WERI-Rb-1 (cell line): Measurements from ENCODE around the gene EIF1AD.

ENCODE experiments used
- DNase-seq: peaks from one replicate; pipeline ENCODE4 v3.0.0-alpha.2; 2020
- H3K27ac ChIP-seq: fragments of 250-450 bp; sonication (Bioruptor Pico); 2 replicates; pipeline ENCODE4 v1.5.1; 2020; ENCODE audit warnings: mild to moderate bottlenecking, moderate library complexity
- H3K27me3 ChIP-seq: fragments of 250-450 bp; sonication (Bioruptor Pico); 2 replicates; pipeline ENCODE4 v1.5.1; 2021; ENCODE audit warnings: mild to moderate bottlenecking, low read depth, moderate library complexity; ENCODE audit not compliant: insufficient read depth, severe bottlenecking
- H3K36me3 ChIP-seq: fragments of 250-450 bp; sonication (Bioruptor Pico); 2 replicates; pipeline ENCODE4 v1.5.1; 2020; ENCODE audit warnings: mild to moderate bottlenecking, moderate library complexity
- H3K4me3 ChIP-seq: 2 replicates; pipeline ENCODE4 v1.5.1; 2011; ENCODE audit warnings: low read depth, mild to moderate bottlenecking, control low read depth, low read length
- H3K9me3 ChIP-seq: fragments of 250-450 bp; sonication (Bioruptor Pico); 2 replicates; pipeline ENCODE4 v1.5.1; 2021; ENCODE audit warnings: mild to moderate bottlenecking, moderate library complexity; ENCODE audit not compliant: severe bottlenecking
- CTCF ChIP-seq: IDR thresholded peaks from 2 replicates; pipeline ENCODE4 v1.5.1; 2011; ENCODE audit warnings: low read depth, mild to moderate bottlenecking, control low read depth, inconsistent platforms, low read length

The EIF1AD gene

DNA sequence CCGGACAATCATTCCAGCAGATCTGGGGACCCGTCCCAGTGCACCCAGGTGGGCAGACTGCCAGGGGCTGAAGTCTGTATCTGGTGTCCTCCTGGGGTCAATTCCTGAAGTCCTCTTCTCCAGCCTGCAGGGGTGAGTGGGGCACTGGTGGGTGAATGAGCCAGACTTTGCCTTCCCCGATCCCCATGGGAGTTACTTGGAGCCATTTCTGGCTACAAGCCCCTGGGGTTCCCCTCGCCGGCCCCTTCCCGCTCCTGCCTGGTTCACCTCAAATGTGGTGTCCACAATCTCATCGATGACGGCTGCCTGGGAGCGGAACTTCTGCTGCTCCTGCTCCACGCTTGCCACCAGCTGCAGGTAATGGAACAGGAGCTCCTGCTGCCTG lies 14.8 kb upstream of the EIF1AD start:
- Histone ChIP-seq H3K27me3 (no peaks in the 10 kb centered on the region), H3K36me3 (no peaks in the 10 kb centered on the region), H3K27ac (no peak overlapping the region), H3K9me3 (no peaks in the 10 kb centered on the region), H3K4me3 (no peak overlapping the region)
- no peak for DNase-seq
- TF ChIP-seq CTCF: no peak

- DNase-seq: no peak
- H3K4me3 ChIP-seq: no peak overlapping the region
Measured at GRCh38 chr11:66015936-66016792, 14.2 kb upstream of the EIF1AD start.

DNA sequence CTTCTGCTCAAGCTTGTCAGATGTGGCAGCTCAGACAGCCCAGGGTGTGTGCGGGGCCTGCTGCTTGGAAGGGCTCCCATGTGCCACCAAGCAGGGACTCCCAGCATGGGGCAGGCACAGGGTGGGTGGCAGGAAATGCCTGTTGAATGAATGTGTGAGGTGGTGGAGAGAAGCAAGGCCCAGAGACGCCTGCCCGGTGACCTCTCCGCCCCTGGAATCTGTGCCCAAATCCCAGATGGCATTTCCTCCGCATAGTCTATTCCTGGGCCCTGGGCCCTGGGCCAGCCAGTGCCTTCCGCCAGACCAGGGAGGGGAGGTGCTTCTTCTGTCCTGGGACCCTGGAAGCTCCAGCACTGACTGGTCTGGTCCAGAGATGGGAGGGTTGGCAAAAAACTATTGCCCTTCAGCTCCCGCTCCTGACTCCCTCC lies 13.5 kb upstream of the EIF1AD start:
- H3K27me3 ChIP-seq: no peaks in the 10 kb centered on the region
- no peak for TF ChIP-seq CTCF
- H3K27ac ChIP-seq: no peak overlapping the region
- DNase-seq: no peak
- no peaks in the 10 kb centered on the region for H3K9me3 ChIP-seq
- H3K4me3 ChIP-seq: no peak overlapping the region
- H3K36me3 ChIP-seq: no peaks in the 10 kb centered on the region

More at GRCh38 chr11:66015936-66016792, 14.2 kb upstream of the EIF1AD start:
- Histone ChIP-seq H3K9me3 (no peaks in the 10 kb centered on the region), H3K27ac (no peak overlapping the region), H3K27me3 (no peaks in the 10 kb centered on the region), H3K36me3 (no peaks in the 10 kb centered on the region)
- TF ChIP-seq CTCF: no peak

DNA sequence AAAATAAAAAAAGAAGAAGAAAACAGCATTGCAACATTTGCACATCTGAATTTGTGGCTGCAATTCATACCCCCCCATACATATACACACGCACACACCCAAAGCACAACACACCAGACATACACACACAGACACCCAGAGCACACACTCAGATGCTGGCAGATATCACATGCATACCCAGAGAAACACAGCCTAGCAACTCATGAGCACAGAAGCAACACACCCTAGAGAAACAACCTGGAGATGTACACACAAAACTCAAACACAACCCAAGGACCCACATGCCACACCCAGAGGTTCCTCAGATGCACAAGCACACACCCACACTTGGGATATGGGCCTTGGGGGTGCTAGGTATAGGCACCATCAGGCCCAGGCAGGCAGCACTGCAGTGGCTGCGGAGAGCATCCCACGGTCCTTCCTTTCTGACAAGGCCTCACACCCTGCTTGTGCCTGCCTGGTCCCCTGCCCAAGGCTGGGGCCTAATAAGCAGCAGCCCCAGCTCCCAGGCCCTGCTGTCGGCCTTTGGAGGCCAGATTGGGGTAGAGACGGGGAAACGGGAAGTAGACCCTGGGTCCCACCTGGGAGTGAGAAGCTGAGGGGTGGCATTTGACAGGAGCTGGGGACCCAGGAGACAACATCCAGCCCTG lies 13.0 kb upstream of the EIF1AD start:
- Histone ChIP-seq H3K4me3 (no peak overlapping the region), H3K36me3 (no peaks in the 10 kb centered on the region), H3K9me3 (no peaks in the 10 kb centered on the region), H3K27me3 (no peaks in the 10 kb centered on the region), H3K27ac (no peak overlapping the region)
- no peak for DNase-seq
- no peak for TF ChIP-seq CTCF

DNA sequence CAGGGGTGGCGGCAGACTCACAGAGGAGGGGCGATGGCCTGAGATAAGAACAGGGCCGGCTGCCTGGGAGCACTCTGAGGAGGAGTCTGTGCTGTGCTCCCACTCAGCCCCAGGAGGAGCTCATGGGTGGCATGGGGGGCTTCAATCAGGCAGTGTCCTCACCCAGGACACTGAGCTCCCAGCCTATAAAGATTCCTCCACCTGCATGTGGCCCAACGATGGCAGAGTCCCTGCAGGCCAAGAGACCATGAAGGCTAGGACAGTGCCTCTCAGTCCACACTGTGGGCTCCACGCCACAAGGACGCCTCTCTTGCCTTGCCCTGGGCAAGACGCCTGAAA lies 11.8 kb upstream of the EIF1AD start:
- H3K27ac ChIP-seq: no peak overlapping the region
- no peak for DNase-seq

More for the DNA sequence above, 11.8 kb upstream of the EIF1AD start:
- no peaks in the 10 kb centered on the region for H3K36me3 ChIP-seq
- H3K4me3 ChIP-seq: no peak overlapping the region
- H3K9me3 ChIP-seq: no peaks in the 10 kb centered on the region
- no peaks in the 10 kb centered on the region for H3K27me3 ChIP-seq
- TF ChIP-seq CTCF: no peak
